GM19463 (cell line): ENCODE measurements around the gene RHBDL3.
"Not testable (repeated sequence)": the region's sequence is repeated elsewhere in the genome, so short reads cannot be mapped to it uniquely, and the experiment has no call there.

Experiments
- ATAC-seq: cut with Tn5 transposase; IDR thresholded peaks from one replicate; pipeline ENCODE4 v1.9.1; 2021; ENCODE audit warnings: mild to moderate bottlenecking, moderate library complexity; ENCODE audit not compliant: unreplicated experiment

The RHBDL3 gene

GRCh38 chr17:32320847-32321246 lies 55.2 kb downstream of the RHBDL3 start:
- ATAC-seq = no peak

GRCh38 chr17:32323046-32323445 lies 57.4 kb downstream of the RHBDL3 start:
- ATAC-seq = no peak

- ATAC-seq = no peak
Measured at GRCh38 chr17:32323811-32324491, 58.3 kb downstream of the RHBDL3 start.

DNA sequence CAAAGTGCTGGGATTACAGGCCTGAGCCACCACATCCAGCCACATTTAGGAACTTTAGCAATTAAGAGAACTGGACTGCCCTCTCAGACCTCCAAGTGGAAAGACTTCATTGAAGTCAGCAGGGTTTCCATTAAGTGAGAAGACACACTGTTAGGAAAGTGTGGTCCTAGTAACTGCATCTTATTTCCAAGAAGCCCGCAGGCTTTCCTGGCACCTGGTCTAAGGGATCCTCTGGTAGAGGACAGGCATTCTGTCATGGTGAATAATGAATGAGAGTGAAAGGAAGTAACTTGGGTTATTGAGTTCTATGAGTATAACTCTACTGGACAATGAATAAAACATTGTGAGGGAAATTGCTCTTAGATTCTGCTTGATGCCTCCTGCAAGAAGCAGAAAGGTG lies 62.3 kb downstream of the RHBDL3 start:
- ATAC-seq = no peak

- ATAC-seq = no peak
Measured at GRCh38 chr17:32330147-32330546, 64.5 kb downstream of the RHBDL3 start.

GRCh38 chr17:32331243-32332040 lies 65.8 kb downstream of the RHBDL3 start:
- ATAC-seq = no peak

- no peak for ATAC-seq
Measured at GRCh38 chr17:32333187-32333586, 67.6 kb downstream of the RHBDL3 start.

GRCh38 chr17:32335046-32335445 lies 69.4 kb downstream of the RHBDL3 start:
- ATAC-seq = no peak

GRCh38 chr17:32335687-32336086 lies 70.1 kb downstream of the RHBDL3 start:
- no peak for ATAC-seq

GRCh38 chr17:32341141-32341856 lies 75.7 kb downstream of the RHBDL3 start:
- peak; percentile 16 for ATAC-seq

GRCh38 chr17:32341857-32342602 lies 76.4 kb downstream of the RHBDL3 start, which contains the start of gene C17orf75:
Gene C17orf75, minus strand, starts transcription at chr17:32342173. Its CDS starts 34 bp downstream, at chr17:32342139.
- ATAC-seq = peak; percentile 91

- no peak for ATAC-seq
Measured at GRCh38 chr17:32342603-32343325, 77.1 kb downstream of the RHBDL3 start.

- no peak for ATAC-seq
Measured at GRCh38 chr17:32345951-32346600, 80.4 kb downstream of the RHBDL3 start.

DNA sequence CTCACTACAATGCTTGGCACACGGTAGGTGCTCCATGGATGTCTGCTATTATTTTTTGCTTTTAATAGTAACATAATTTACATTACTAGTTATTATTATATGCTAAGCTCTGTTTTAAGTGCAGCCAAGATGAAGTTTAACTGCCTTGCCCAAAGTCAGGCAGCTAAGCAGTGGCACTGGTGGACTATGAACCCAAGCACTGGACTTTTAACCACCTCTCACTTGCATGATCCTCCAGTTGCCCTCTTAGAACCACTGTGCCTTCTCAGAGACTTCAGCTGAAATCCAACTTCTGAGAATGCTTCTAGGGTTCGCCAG lies 82.8 kb downstream of the RHBDL3 start:
- no peak for ATAC-seq

GRCh38 chr17:32349503-32349853 lies 83.8 kb downstream of the RHBDL3 start:
- ATAC-seq = no peak

DNA sequence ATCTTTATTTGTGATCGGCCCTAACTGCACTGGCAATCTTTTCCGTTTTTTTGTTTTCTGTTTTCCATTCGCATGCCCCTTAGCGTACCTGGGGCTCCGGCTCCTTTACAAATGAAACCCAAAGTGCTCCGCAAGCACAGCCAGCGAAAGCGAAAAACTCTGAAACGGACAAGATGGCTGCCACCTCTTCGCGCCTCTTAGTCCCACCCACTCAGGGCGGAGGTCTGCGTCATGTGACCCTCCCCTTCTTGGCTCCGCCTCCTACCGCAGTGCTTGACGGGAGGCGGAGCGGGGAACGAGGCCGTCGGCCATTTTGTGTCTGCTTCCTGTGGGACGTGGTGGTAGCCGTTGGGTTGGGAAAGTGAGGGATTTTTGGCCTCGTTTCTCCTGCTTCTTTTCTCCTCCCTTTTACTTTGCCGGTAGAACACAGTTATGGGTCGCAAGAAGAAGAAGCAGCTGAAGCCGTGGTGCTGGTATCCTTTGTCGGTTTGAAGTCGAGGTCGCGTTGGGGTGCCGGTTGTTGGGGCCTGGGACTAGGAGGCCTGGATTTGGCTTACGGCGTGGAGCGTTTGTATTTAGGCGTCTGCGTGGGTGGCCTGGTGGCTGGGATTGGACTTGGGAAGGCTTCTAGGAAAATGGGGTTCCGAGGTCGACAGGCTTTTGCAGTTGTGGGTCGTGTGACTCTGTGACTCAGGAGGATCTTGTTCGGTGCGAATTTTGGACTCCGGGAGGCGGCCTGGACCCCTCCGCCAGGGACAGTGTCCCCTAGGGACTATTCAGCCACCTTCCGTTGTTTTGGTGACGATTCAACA lies 84.4 kb downstream of the RHBDL3 start, which contains the start of gene ZNF207:
TSS of gene ZNF207 (plus strand) at position 304 of the 812 bp plus-strand sequence. CDS start at position 433, 129 bp downstream.
- peak; percentile 90 for ATAC-seq

GRCh38 chr17:32350666-32351418 lies 85.2 kb downstream of the RHBDL3 start:
- ATAC-seq = no peak

GRCh38 chr17:32352734-32353133 lies 87.1 kb downstream of the RHBDL3 start:
- ATAC-seq = not testable (repeated sequence)
